GM18868 (cell line): ENCODE measurements around the gene SNHG17.

ENCODE experiments used
- ATAC-seq: cut with Tn5 transposase; IDR thresholded peaks from one replicate; pipeline ENCODE4 v1.9.1; 2021; ENCODE audit warnings: mild to moderate bottlenecking, moderate library complexity; ENCODE audit not compliant: unreplicated experiment

The SNHG17 gene

GRCh38 chr20:38377039-38377685, 58.0 kb downstream of the SNHG17 start:
- no peak for ATAC-seq

- no peak for ATAC-seq
Observed at GRCh38 chr20:38373898-38374297, 61.2 kb downstream of the SNHG17 start.

- ATAC-seq, result no peak
Observed at GRCh38 chr20:38373231-38373867, 61.8 kb downstream of the SNHG17 start.

DNA sequence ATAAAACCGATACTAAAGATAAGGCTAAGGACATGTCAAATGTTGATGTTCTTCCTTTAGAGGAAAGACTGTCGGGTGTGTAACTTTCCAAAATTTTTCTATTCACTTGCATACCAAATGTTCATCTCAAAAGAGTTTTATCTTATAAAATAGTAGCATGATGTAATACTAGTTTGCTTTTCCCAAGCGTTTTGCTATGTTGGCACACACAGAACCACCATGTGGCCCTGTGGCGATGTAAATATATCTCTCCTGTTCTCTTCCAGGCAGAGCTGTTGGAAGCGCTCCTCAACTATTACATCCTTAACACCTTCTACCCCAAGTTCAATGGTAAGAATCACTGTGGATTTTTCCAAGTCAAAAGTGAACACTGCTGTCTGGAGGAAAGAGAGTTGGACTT, 62.3 kb downstream of the SNHG17 start:
- ATAC-seq, result no peak
